GM12873 (cell line): ENCODE data around the gene SGTA.

Experiments
- CTCF ChIP-seq: IDR thresholded peaks from 2 replicates; pipeline ENCODE4 v1.5.1; 2012; ENCODE audit warnings: low read depth, mild to moderate bottlenecking, moderate library complexity, low read length, control low read depth; ENCODE audit not compliant: insufficient read depth; ENCODE audit errors: missing control alignments

SGTA gene

GRCh38 chr19:2787115-2787514, 4.0 kb upstream of the SGTA start:
- no peak for TF ChIP-seq CTCF

- no peak for TF ChIP-seq CTCF
Observed at GRCh38 chr19:2785244-2785997, 2.3 kb upstream of the SGTA start, which contains the start of gene THOP1. THOP1 (plus strand) TSS chr19:2785503; CDS start chr19:2785663, 160 bp downstream.

- TF ChIP-seq CTCF: no peak
Observed at GRCh38 chr19:2783781-2784145, 690 bp upstream of the SGTA start.

- TF ChIP-seq CTCF: no peak
Observed at GRCh38 chr19:2782329-2782935, 641 bp downstream of the SGTA start.

GRCh38 chr19:2780284-2780683, 2.8 kb downstream of the SGTA start:
- no peak for TF ChIP-seq CTCF

GRCh38 chr19:2779121-2779740, 3.8 kb downstream of the SGTA start:
- no peak for TF ChIP-seq CTCF

- TF ChIP-seq CTCF: no peak
Observed at GRCh38 chr19:2777952-2778683, 5.0 kb downstream of the SGTA start.
